DOHH2 (cell line): ENCODE data around the gene LCE1F.

Experiments
- H3F3A ChIP-seq: fragments of 200-600 bp; sonication (generic), shearing (Covaris generic); 2 replicates; pipeline ENCODE4 v1.6.0; 2016; ENCODE audit warnings: antibody characterized with exemption, mild to moderate bottlenecking; ENCODE audit not compliant: control insufficient read depth, insufficient read depth
- H3K27ac ChIP-seq: fragments of 200-600 bp; sonication (generic); 2 replicates; pipeline ENCODE4 v1.5.1; 2014; ENCODE audit warnings: low read depth, mild to moderate bottlenecking, low read length, moderate library complexity
- H3K27me3 ChIP-seq: fragments of 200-600 bp; sonication (generic); 2 replicates; pipeline ENCODE4 v1.6.1; 2014; ENCODE audit warnings: mild to moderate bottlenecking, low read length, mixed read lengths; ENCODE audit not compliant: control insufficient read depth
- H3K36me3 ChIP-seq: fragments of 200-600 bp; sonication (generic); 2 replicates; pipeline ENCODE4 v1.6.1; 2014; ENCODE audit warnings: mild to moderate bottlenecking, low read length, moderate library complexity, mixed read lengths; ENCODE audit not compliant: control insufficient read depth
- H3K4me1 ChIP-seq: fragments of 200-600 bp; sonication (generic); 2 replicates; pipeline ENCODE4 v1.6.1; 2014; ENCODE audit warnings: mild to moderate bottlenecking, low read length, mixed read lengths; ENCODE audit not compliant: control insufficient read depth
- H3K4me2 ChIP-seq: fragments of 200-600 bp; sonication (generic); 2 replicates; pipeline ENCODE4 v1.6.0; 2014; ENCODE audit warnings: mild to moderate bottlenecking, low read length, moderate library complexity
- H3K4me3 ChIP-seq: fragments of 200-600 bp; sonication (generic); 2 replicates; pipeline ENCODE4 v1.5.1; 2014; ENCODE audit warnings: mild to moderate bottlenecking, low read length, mixed read lengths
- H3K79me2 ChIP-seq: fragments of 200-600 bp; sonication (generic); 2 replicates; pipeline ENCODE4 v1.6.1; 2014; ENCODE audit warnings: mild to moderate bottlenecking, low read length, mixed read lengths; ENCODE audit not compliant: control insufficient read depth
- H3K9me2 ChIP-seq: fragments of 200-600 bp; sonication (generic); replicated peaks from 2 replicates; pipeline ENCODE4 v1.6.1; 2014; ENCODE audit warnings: mild to moderate bottlenecking, low read length, mixed read lengths; ENCODE audit not compliant: control insufficient read depth
- H3K9me3 ChIP-seq: fragments of 200-600 bp; sonication (generic); 2 replicates; pipeline ENCODE4 v1.6.1; 2014; ENCODE audit warnings: antibody characterized with exemption, low read length, mixed read lengths; ENCODE audit not compliant: control insufficient read depth, insufficient read depth
- H4K20me1 ChIP-seq: fragments of 200-600 bp; sonication (generic); 2 replicates; pipeline ENCODE4 v1.6.0; 2014; ENCODE audit warnings: low read depth, mild to moderate bottlenecking, antibody characterized with exemption, low read length, moderate library complexity; ENCODE audit not compliant: control insufficient read depth, insufficient read depth
- CTCF ChIP-seq: fragments of 200-600 bp; sonication (generic); IDR thresholded peaks from one replicate; pipeline ENCODE4 v1.5.1; 2014; ENCODE audit warnings: antibody characterized with exemption, mild to moderate bottlenecking, low read depth, low read length; ENCODE audit not compliant: poor library complexity, severe bottlenecking
- EZH2phosphoT487 ChIP-seq: fragments of 200-600 bp; sonication (generic); IDR thresholded peaks from 2 replicates; pipeline ENCODE4 v1.6.1; 2017; ENCODE audit warnings: borderline replicate concordance, mild to moderate bottlenecking, antibody characterized with exemption, low read length, moderate library complexity, mixed read lengths

Gene LCE1F

GRCh38 chr1:152735648-152736047 lies 39.3 kb upstream of the LCE1F start:
- Histone ChIP-seq H3K9me3 (no peaks in the 10 kb centered on the region), H3K4me3 (no peak overlapping the region), H3K4me1 (no peaks in the 10 kb centered on the region), H3K9me2 (no peaks in the 10 kb centered on the region), H3K36me3 (no peaks in the 10 kb centered on the region), H3K4me2 (no peak overlapping the region), H3K27me3 (no peaks in the 10 kb centered on the region), H3K79me2 (no peaks in the 10 kb centered on the region), H3F3A (no peaks in the 10 kb centered on the region), H4K20me1 (no peaks in the 10 kb centered on the region), H3K27ac (no peak overlapping the region)
- no peak for TF ChIP-seq EZH2phosphoT487
- TF ChIP-seq CTCF, result peak; percentile 47

- H3K36me3 ChIP-seq, result no peaks in the 10 kb centered on the region
- H3K9me2 ChIP-seq, result no peaks in the 10 kb centered on the region
- no peaks in the 10 kb centered on the region for H3F3A ChIP-seq
- H3K9me3 ChIP-seq, result no peaks in the 10 kb centered on the region
- no peaks in the 10 kb centered on the region for H3K4me1 ChIP-seq
- H3K4me2 ChIP-seq, result no peak overlapping the region
- no peak for TF ChIP-seq EZH2phosphoT487
- no peak for TF ChIP-seq CTCF
- no peaks in the 10 kb centered on the region for H3K27me3 ChIP-seq
- no peaks in the 10 kb centered on the region for H3K79me2 ChIP-seq
- H3K27ac ChIP-seq, result no peak overlapping the region
- no peak overlapping the region for H3K4me3 ChIP-seq
- no peaks in the 10 kb centered on the region for H4K20me1 ChIP-seq
Measured at GRCh38 chr1:152737997-152738396, 36.9 kb upstream of the LCE1F start.

- H3K9me2 ChIP-seq, result no peaks in the 10 kb centered on the region
- H3K4me3 ChIP-seq, result no peak overlapping the region
- H3K79me2 ChIP-seq, result no peaks in the 10 kb centered on the region
- TF ChIP-seq CTCF (no peak), EZH2phosphoT487 (no peak)
- no peaks in the 10 kb centered on the region for H3K9me3 ChIP-seq
- H3K36me3 ChIP-seq, result no peaks in the 10 kb centered on the region
- H3K4me2 ChIP-seq, result no peak overlapping the region
- no peak overlapping the region for H3K27ac ChIP-seq
- H3F3A ChIP-seq, result no peaks in the 10 kb centered on the region
- no peaks in the 10 kb centered on the region for H4K20me1 ChIP-seq
- H3K4me1 ChIP-seq, result no peaks in the 10 kb centered on the region
- no peaks in the 10 kb centered on the region for H3K27me3 ChIP-seq
Measured at GRCh38 chr1:152739841-152740240, 35.1 kb upstream of the LCE1F start.

- Histone ChIP-seq H3F3A (no peaks in the 10 kb centered on the region), H3K27me3 (no peaks in the 10 kb centered on the region), H3K27ac (no peak overlapping the region), H3K4me2 (no peak overlapping the region), H3K4me3 (no peak overlapping the region), H3K9me3 (no peaks in the 10 kb centered on the region), H4K20me1 (no peaks in the 10 kb centered on the region), H3K36me3 (no peaks in the 10 kb centered on the region), H3K4me1 (no peaks in the 10 kb centered on the region), H3K79me2 (no peaks in the 10 kb centered on the region), H3K9me2 (no peaks in the 10 kb centered on the region)
- TF ChIP-seq CTCF (no peak), EZH2phosphoT487 (no peak)
Measured at GRCh38 chr1:152741656-152742055, 33.3 kb upstream of the LCE1F start.
